Muscle layer of colon (tissue), 2 donors: Measurements from ENCODE around the gene AGPAT2.
A peak's percentile ranks its signal among the peaks of the same experiment; 100 is the strongest.

ENCODE experiments used
- H3K27ac ChIP-seq: one replicate; pipeline ENCODE4 v1.7.0; 2013; ENCODE audit warnings: low read depth, mild to moderate bottlenecking, low read length, moderate library complexity
- H3K27me3 ChIP-seq, 2 donors: one replicate each; pipeline ENCODE4 v1.7.0; 2013; ENCODE audit warnings: low read length in 2 of 2, mild to moderate bottlenecking in 2 of 2; ENCODE audit not compliant: insufficient read depth in 2 of 2, control insufficient read depth in 1 of 2
- H3K36me3 ChIP-seq: one replicate; pipeline ENCODE4 v1.7.0; 2013; ENCODE audit warnings: mild to moderate bottlenecking, low read length; ENCODE audit not compliant: insufficient read depth
- H3K4me1 ChIP-seq: one replicate; pipeline ENCODE4 v1.7.0; 2013; ENCODE audit warnings: mild to moderate bottlenecking, low read length; ENCODE audit not compliant: insufficient read depth
- H3K4me3 ChIP-seq, 2 donors: one replicate each; pipeline ENCODE4 v1.7.0; 2013; ENCODE audit warnings: low read length in 2 of 2, low read depth in 1 of 2, mild to moderate bottlenecking in 1 of 2, moderate library complexity in 1 of 2
- H3K9ac ChIP-seq: one replicate; pipeline ENCODE4 v1.7.0; 2013; ENCODE audit warnings: low read length
- H3K9me3 ChIP-seq: one replicate; pipeline ENCODE4 v1.7.0; 2013; ENCODE audit warnings: mild to moderate bottlenecking, low read length
- donor health status: abdominal sarcoma.
- donor health status: Adenocarcinoma of cecum.

AGPAT2 gene

DNA sequence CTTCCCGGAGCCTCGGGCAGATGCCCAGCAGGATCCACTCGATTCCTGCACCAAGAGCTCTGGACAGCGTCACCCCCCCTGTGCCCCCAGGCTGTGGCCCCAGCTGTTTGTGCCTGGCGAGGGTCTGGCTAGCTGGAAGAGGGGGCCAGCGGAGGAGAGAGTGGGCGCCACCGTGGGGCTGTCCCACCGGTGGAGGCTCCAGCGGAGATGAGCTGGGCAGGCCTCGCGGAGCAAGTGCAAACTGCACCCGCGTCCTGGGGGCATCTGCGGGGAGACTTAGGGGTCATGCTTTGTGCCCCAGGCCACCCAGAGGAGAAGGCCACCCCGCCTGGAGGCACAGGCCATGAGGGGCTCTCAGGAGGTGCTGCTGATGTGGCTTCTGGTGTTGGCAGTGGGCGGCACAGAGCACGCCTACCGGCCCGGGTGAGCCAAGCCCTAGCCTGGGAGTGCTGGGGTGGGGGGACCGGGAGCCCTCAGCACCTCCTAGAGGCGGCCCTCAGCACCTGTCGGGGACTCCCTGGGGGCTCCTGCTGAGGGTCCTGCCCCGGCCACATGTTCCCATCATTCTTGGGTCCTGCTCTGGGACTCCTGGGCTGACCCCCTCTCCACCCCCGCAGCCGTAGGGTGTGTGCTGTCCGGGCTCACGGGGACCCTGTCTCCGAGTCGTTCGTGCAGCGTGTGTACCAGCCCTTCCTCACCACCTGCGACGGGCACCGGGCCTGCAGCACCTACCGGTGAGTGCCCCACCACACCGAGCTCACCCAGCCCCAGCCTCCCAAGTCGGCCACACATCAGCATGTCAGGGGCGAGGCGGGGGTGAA is 19.1 kb downstream of the AGPAT2 start:
- Histone ChIP-seq H3K9ac (no peak overlapping the region), H3K4me3 (no peak overlapping the region), H3K9me3 (no peaks in the 10 kb centered on the region), H3K4me1 (no peaks in the 10 kb centered on the region), H3K27ac (no peak overlapping the region), H3K27me3 (peaks cover 6 to 72% of the 10 kb centered on the region in 2 donors), H3K36me3 (no peaks in the 10 kb centered on the region)

DNA sequence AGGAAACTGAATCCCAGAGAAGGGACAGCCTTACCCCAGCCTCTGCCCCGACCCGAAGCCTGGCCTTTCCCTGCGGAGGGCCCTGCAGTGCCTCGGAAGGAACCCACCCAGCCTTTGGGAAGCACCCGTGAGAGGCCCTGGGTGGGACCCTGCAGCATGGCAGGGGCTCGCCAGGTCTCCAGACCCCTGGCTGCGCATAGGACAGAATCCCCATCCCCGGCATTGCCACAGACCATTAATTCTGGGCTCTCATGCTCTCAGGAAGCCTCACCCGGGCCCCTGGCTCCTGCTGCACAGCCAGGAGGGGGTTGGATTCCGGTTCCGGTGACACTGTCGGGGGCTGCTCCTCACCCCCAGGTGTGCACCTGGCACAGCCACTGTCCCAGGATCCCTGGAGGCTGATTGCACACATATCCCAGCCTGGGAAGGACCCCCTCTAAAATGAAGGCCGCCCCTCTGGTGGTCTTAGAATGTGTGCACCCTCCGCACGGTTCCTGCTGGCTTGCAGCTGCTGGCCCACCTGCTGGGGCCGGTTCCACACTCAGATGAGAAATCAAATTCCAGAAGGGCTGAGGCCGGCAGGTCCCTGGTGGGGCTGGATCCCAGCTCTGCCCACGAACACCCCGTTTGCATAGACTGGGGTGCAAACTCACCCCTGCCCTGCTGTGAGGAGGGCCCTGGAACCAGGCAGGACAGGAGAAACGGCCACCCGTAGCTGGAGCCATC is 19.9 kb downstream of the AGPAT2 start:
- Histone ChIP-seq H3K27me3 (peaks cover 6 to 79% of the 10 kb centered on the region in 2 donors), H3K4me3 (no peak overlapping the region), H3K27ac (no peak overlapping the region), H3K36me3 (no peaks in the 10 kb centered on the region), H3K9ac (no peak overlapping the region), H3K9me3 (no peaks in the 10 kb centered on the region), H3K4me1 (no peaks in the 10 kb centered on the region)

DNA sequence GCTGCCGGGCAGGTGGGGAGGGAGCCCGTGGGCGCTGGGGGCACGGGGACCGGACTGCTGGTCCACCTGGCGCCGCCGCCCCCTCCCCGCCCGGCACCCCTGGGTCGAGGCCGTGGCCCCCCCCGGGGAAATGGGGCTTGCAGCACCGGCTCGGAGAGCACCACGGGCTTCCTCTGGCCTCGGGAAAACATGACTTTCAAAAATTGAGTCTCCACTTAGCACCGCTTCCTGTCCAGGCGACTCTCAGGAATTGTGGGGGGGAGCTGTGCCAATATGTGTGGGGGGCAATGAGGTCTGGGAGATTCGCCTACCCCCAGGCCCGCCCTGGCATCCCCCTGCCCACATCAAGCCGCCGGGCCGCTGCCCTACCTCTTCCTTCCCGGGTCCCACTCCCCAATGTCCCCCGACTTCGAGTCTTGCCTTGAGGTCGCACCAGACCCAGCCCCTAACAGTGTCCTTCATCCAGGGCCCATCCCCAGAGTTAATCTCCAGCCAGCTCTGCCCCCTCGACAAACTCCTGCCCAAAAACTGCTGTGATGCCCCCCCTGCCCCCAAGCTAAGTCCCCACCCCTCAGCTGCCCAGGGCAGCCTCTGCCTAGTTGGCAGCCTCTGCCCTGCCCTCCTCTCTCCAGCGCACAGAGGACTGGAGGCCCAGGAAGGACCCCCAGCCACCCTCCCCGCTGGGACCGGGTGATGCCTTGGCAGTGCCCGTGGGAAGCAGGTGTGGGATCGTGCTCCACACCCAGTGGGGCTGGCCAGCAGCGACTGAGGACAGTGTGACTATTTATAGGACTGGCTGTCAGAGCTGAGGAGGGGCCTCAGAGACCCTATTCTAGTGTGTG is 20.7 kb downstream of the AGPAT2 start:
- H3K9me3 ChIP-seq = no peaks in the 10 kb centered on the region
- H3K27ac ChIP-seq = no peak overlapping the region
- no peaks in the 10 kb centered on the region for H3K36me3 ChIP-seq
- no peaks in the 10 kb centered on the region for H3K4me1 ChIP-seq
- no peak overlapping the region for H3K9ac ChIP-seq
- H3K4me3 ChIP-seq = no peak overlapping the region
- peaks cover 6 to 83% of the 10 kb centered on the region in 2 donors for H3K27me3 ChIP-seq

DNA sequence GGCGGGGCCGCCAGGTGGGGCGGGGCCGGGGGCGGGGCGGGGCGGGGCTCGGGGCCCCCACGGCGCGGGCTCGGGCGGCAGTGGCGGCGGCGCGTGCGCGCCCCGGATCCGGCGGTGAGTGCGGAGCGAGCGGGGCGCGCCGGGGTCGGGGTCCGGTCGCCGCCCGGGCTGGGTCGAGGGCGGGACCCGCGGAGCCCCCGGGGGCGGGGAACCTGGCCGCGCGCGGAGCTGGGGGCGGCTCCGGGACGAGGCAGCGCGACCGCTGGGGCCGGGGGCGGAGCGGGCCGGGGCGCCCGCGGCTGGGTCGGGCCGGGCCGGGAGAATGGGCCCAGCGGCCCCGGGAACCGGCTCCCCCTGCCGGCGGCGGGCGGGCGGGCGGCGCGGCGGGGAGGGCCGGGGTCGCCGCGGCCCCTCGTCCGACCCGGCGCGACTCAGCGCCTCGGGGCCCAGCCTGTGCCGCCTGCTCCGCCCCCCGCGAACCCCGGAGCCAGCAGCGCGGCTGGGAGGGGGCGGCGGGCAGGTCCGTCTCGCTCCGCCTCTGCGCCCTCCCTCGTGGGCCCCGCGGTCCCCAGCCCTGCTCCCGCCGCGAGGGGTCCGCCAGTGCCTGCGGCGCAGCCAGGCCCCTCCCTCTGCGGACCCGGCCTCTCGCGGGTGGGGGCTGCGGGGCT is 21.4 kb downstream of the AGPAT2 start:
- Histone ChIP-seq H3K27ac (no peak overlapping the region), H3K36me3 (no peaks in the 10 kb centered on the region), H3K4me3 (no peak overlapping the region), H3K9ac (no peak overlapping the region), H3K27me3 (peaks cover 6 to 85% of the 10 kb centered on the region in 2 donors), H3K9me3 (no peaks in the 10 kb centered on the region), H3K4me1 (no peaks in the 10 kb centered on the region)

DNA sequence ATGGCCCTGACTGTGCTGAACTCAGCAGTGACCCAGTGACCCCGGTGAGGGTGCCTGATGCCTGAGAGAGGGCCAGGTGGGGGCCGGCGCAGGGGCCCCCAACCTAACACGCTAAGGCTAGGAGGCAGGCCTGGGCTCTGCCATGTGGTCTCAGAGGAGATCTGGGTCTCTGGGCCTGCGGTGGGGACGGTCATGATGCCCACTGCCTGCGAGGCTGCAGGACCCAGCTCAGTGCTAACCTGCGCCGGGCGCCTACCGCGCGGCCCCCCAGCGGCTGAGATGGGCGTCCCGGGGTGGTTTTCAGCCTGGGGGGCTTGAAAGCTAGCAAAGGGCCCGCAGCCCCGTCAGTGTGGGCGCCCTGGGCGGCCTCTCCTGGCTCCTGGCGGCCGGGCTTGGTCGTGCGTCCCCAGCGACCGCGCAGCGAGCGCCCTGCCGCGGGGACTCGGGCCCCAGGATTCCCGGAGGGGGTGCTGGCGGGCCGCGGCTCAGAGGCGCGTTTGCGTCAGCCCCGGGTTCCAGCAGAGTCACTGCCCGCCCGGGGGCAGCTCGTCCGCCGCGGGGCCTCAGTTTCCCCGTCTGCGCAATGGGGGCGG is 22.1 kb downstream of the AGPAT2 start:
- Histone ChIP-seq H3K36me3 (no peaks in the 10 kb centered on the region), H3K27me3 (peaks cover 6 to 84% of the 10 kb centered on the region in 2 donors), H3K9me3 (no peaks in the 10 kb centered on the region), H3K27ac (no peak overlapping the region), H3K4me1 (no peaks in the 10 kb centered on the region), H3K9ac (no peak overlapping the region), H3K4me3 (peak overlapping the region; percentile 20 to 23)

DNA sequence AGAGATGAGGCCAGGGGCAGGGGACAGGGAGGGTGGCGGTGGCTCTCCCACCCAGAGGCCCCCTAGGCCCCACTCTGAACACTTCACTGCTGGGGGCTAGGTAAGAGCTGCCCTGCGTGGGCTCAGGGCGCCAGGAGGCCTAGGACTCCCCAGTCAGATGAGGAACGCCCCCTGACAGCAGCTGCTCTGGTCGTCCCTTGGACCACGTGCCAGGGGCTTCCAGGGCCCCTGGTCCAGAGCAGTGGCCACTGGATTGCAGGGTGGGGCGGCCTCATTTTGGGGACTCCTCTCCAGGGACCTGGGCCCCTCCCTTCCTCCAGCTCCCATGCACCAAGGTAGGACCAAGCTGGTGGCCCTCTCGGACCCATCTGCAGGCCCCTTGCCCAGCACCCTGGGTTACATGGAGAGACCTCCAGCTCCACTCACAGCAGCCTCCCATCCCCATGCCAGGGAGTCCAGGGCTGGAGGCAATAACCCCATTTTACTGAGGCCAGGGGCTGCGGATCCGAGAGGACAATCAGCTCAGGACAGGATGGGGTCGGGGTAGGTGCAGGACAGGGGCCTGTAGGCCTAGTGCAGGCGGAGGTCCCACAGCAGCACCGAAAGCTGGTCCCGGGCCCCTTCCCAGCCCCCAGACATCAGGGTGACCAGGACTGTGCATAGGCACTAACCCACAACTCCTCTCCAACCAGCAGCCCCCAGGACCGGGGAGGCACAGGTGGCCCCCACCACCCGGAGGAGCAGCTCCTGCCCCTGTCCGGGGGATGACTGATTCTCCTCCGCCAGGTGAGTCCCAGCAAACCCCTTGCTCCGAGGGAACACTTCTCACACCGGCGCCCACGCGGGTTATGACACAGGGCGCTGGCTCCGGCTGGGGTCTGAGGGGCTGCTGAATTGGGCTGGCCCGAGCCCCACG is 23.0 kb downstream of the AGPAT2 start:
- Histone ChIP-seq H3K36me3 (no peaks in the 10 kb centered on the region), H3K27ac (no peak overlapping the region), H3K4me1 (no peaks in the 10 kb centered on the region), H3K27me3 (peaks cover 6 to 84% of the 10 kb centered on the region in 2 donors), H3K4me3 (peak overlapping the region in 1 of 2 donors; percentile 23), H3K9ac (no peak overlapping the region), H3K9me3 (no peaks in the 10 kb centered on the region)

DNA sequence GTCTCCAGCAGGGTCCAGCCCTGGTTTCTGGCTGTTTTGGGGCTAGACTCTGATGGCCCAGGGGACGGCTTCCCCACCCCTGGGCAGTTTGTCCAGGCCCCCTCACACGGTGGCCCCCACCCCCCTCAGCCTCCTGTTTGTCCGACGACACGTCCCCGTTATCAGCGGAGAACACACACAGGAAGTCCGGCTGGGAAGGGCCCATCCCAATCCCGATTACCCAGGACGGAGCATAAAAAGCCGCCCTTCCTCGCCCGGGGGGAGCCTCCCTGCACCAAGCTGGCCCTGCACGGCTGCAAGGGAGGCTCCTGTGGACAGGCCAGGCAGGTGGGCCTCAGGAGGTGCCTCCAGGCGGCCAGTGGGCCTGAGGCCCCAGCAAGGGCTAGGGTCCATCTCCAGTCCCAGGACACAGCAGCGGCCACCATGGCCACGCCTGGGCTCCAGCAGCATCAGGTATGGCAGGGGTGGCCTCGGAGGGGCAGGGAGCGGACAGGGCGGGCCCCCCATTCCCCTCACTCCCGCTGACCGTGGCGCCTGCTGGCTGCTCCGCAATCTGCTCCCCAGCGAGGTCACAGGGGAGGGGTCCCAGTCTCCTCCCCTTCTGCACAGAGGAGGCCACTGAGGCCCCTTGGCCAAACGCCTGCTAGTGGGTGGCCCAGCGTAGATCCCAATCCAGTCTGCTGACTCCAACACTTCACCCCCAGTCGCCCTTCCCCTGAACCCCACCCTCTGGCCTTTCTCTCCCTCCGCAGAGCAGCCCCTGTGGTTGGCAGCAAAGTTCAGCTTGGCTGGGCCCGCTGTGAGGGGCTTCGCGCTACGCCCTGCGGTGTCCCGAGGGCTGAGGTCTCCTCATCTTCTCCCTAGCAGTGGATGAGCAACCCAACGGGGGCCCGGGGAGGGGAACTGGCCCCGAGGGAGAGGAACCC is 24.3 kb downstream of the AGPAT2 start, which contains the start of gene EGFL7:
Gene EGFL7, plus strand, starts transcription at position 261 of the 926 bp plus-strand sequence. CDS start 5,367 bp downstream, outside the sequence.
- no peak within 1 kb of the TSS for H3K9ac ChIP-seq
- peaks cover 10 to 87% of the 10 kb centered on the region in 2 donors for H3K27me3 ChIP-seq
- H3K4me3 ChIP-seq = peak within 1 kb of the TSS in 1 of 2 donors; percentile 14
- no peaks in the 10 kb centered on the region for H3K36me3 ChIP-seq
- no peak within 1 kb of the TSS for H3K27ac ChIP-seq
- H3K4me1 ChIP-seq = no peaks in the 10 kb centered on the region
- H3K9me3 ChIP-seq = no peaks in the 10 kb centered on the region

DNA sequence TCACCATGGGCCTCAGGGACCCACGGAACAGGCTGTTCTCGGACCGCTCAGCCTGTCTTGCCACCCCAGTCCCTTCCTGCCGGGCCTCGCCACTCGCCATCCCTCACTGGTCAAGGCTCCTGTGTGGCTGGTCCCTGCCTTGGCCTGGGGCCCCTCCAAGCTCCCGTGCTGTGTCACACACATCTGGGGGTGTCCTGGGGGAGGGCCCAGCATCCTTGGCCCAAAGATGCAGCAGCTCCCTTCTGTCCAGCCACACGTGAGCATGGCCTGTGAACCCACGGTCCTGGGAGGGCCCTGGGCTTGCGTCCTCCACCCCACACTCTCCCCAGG is 25.0 kb downstream of the AGPAT2 start:
- no peak overlapping the region for H3K4me3 ChIP-seq
- H3K27me3 ChIP-seq = peaks cover 13 to 82% of the 10 kb centered on the region in 2 donors
- H3K36me3 ChIP-seq = no peaks in the 10 kb centered on the region
- H3K9me3 ChIP-seq = no peaks in the 10 kb centered on the region
- H3K9ac ChIP-seq = no peak overlapping the region
- no peak overlapping the region for H3K27ac ChIP-seq
- no peaks in the 10 kb centered on the region for H3K4me1 ChIP-seq

DNA sequence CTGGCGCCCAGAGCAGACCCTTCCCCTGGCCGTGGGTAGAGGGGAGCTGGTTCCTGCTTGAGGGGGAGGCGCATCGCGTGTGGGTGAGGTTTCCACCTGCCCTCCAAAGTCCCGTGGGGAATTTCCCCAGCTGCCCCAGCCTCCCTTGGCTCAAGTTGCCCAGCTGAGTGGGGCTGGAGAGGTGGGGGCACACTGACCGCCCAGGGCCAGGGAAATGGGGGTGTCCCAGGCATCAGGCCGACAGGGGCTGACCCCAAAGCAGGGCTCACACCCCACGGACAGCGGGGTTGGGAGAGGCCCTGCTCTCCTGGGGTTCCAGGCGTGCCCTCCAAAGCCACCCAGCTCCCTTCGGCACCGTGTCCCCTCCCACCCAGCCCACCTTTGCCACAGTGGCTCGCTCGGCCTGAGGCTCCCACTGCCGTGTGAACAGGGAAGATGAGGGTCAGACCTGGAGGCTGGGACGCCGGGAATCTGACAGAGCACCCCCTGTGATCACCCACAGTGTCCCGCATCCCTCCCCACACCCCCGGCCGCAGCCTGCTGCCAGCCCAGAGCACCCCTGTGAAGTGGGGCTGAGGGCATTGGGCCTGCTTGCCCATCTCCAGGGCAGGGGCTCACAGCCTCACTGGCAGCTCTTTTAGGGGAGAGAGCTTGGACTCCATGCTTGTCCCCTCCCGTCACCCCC is 25.5 kb downstream of the AGPAT2 start:
- H3K9ac ChIP-seq = no peak overlapping the region
- no peaks in the 10 kb centered on the region for H3K36me3 ChIP-seq
- H3K4me1 ChIP-seq = no peaks in the 10 kb centered on the region
- H3K27me3 ChIP-seq = peaks cover 13 to 77% of the 10 kb centered on the region in 2 donors
- H3K9me3 ChIP-seq = no peaks in the 10 kb centered on the region
- H3K4me3 ChIP-seq = no peak overlapping the region
- H3K27ac ChIP-seq = no peak overlapping the region
